OCI-M2 (cell line): ENCODE results near the gene PPM1G.
"Not testable (repeated sequence)": the region's sequence is repeated elsewhere in the genome, so short reads cannot be mapped to it uniquely, and the experiment has no call there.

ENCODE experiments used
- DNase-seq: peaks from one replicate; lab custom pipeline; 2025; ENCODE audit not compliant: unreplicated experiment; lab: John Stamatoyannopoulos, UW

The PPM1G gene

DNA sequence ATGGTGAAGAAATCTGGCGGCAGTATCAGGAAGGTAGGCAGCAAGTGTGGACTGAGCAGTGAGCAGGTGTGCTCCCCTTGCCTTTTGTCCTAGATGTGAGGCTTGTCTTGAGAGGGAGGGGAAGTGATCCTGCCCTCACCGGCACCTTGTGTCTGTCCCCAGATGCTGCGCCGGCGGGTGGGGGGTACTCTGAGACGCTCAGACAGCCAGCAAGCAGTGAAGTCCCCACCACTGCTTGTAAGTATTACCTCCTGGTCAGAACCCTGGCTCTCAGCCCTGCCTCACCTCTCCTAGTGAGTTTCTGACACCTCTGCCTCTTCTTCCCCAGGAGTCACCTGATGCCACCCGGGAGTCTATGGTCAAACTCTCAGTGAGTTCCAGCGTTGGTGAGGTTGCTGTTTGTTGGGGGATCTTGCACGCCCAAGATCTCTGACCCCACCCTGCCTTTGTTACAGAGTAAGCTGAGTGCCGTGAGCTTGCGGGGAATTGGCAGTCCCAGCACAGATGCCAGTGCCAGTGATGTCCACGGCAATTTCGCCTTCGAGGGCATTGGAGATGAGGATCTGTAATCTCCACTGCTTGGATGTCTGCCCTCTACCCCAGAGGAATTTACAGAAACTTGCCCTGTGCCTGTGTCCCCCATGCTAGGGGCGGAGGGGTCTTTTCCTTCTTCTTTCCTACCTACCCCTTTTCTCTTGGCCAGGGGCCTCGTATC lies 33.1 kb downstream of the PPM1G start:
- DNase-seq, result no peak

GRCh38 chr2:27375513-27376099 lies 33.8 kb downstream of the PPM1G start:
- DNase-seq, result no peak

GRCh38 chr2:27373567-27373966 lies 35.8 kb downstream of the PPM1G start:
- DNase-seq, result no peak

DNA sequence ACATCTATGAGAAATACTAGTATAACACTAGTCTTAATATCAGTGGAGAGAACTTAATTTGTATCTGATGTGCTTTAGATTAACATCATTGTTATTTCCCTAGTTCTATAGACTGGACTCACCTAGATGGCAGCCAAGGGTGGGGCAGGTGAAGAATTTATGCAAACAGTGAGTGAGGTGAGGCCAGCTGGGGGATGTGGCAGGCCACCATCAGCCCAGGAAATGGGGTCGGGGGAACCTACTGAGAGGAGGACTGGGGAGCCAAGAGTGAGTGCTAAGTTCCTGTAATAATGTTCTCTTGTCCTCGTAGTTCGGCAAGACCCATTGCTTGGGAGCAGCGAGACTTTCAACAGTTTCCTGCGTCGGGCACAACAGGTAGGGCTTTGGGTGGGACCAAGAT lies 36.5 kb downstream of the PPM1G start:
- no peak for DNase-seq

DNA sequence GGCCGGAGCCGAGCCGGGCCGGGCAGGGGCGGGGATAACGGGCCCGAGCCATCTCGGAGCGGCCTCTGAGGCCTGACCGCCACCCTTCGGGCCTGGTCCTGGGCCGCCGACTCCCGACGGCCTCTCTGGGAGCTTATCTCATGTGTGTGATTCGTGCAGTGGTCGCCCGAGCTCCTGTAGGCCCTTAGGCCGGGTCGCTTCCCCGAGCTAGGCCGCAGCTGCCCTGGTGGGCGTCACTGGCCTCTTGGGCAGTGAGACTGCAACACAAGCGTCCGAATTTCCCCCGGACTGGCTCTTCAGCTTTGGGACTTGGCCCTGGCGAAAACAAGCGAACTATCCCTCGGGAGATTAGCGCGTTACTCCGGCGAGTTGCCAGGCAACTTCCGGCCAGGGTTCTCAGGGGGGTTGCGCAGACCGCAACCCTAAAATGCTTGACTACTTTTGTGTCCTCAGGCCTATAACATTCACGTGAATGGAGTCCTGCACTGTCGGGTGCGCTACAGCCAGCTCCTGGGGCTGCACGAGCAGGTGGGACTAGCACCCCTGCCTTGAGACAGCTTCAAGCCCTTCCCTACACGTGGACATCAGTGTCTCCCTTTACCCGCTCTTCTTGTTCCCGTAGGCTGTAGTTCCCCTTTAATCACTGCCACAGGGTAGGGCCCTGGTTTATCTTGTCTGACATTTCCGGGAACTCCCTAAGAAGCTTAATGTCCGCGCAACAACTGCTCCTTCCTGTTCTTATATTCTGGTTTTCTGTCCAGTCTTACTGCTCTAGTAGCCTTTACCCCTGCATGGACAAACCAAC lies 38.4 kb downstream of the PPM1G start:
- DNase-seq, result no peak

DNA sequence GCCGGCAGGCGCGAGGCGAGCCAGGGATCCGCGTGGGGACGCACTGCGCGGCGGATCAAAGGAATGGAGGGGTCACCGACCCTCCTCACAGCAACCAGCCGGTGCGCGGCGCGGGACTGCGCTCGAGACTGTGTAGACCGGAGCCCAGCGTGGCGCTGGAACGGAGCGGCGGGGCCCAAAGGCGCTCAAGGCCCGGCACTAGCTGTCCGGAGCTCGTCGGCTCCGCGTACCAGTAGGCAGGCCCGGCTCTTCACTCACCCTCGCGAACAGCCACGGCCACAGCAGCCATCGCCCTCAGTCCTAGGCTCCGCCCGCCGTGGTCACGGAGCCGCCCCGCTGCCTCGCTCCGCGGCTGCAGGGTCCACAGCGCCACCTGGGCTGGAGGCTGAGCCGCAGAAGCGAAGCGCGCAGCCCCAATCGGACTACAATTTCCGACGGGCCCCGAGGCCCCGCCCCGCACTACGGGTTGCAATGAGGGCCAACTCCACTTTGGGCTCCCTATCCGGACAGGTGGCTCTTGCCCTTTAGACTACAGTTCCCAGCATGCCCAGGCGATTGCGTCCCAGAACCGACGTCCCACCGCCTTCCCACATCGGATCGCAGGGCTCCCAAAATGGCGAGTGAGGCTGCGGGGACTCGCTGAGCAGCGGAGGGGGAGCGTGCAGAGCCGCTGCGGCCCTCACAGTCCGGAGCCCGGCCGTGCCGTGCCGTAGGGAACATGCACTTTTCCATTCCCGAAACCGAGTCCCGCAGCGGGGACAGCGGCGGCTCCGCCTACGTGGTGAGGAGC lies 39.2 kb downstream of the PPM1G start, which contains the start of the genes EIF2B4 and SNX17:
TSS of gene EIF2B4 (minus strand) at position 313 of the 790 bp plus-strand sequence. CDS start at position 289, 24 bp downstream.
TSS of gene SNX17 (plus strand) at position 591 of the 790 bp plus-strand sequence. CDS start at position 719, 128 bp downstream.
- DNase-seq, result peak; percentile 85

DNA sequence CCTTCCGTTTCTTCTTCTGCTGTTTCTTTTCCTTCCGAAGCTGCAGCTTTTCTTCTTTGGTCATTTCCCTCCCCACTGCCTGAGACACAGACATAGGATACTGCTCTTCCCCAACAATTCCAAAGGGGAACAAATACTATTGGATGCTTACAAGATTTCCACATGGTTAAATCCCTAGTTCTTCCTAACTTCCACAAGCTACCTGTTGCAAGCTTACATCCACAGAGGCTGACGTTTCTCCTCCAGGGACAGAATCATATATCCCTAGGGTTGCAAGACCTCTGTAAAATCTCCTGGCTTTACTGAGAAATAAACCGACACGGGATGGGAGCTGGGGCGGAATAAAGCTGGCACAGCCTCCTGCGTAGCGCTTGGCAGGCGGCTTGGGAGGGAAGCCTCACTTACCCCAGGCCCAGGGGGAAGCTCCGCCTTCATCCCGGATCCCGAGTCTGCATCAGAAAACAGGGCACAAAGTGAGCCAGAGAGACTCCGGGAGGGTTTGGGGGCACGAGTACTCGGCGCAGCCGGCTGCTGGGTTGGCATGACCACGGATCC lies 39.8 kb downstream of the PPM1G start:
- no peak for DNase-seq

DNA sequence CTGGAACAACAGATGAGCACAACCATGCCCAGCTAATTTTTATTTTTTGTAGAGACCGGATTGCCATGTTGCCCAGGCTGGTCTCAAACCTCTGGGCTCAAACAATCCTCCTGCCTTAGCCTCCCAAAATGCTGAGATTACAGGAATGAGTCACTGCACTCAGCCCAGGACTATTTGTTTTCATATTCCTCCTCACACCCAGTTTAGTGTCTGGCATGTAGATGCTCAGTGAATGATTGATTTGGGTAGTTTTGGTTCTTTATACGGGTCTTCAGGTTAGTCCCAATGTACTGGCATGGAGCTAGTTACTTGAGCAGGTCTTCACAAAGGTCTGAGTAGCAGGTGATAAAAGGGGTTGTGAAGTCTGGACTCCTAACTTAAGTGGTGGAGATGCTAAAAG lies 45.5 kb downstream of the PPM1G start:
- no peak for DNase-seq

GRCh38 chr2:27362678-27363420 lies 46.5 kb downstream of the PPM1G start:
- no peak for DNase-seq

DNA sequence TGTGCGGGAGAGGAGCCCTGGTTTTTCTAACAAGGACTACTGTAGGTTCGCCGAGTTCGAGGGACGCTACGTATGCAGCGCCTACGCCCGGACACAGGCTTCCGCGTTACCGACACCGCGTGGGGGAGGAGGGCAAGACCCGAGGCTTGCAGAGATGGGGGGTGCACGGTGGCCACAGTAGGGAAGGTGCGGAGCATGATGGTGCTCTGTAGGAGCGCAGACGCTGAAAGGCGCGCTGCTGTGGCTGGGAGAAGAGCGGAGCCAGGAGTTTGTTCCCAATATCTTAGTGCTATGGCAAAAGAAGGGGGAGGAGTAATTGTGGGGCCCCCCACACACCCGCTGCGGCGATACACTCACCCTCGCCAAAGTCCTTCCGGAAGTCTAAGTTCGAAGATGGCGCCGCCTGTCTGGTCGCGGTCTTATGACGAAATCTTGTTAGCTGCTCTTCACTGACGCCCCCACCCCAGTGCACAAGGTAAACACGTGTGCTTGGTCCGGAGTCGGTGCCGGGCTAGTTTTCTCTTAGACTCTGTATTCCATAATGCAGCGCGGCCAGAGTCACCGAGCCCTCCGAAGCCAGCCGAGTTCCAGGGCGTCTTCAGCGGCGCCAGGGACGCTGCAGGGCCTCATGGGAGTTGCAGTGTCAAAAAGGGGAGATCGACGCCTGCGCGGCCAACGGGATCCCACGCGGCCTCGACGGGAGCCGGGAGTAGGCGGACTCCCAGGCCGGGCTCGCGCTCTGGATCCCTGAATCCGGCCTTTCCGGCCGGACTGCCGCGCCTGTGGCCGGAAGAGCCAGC lies 52.8 kb downstream of the PPM1G start, which contains the start of gene GTF3C2:
TSS of gene GTF3C2 (minus strand) at position 383 of the 800 bp plus-strand sequence. CDS start 13,210 bp downstream, outside the sequence.
- DNase-seq, result peak; percentile 82

- DNase-seq, result no peak
These were observed 53.4 kb downstream of the PPM1G start for GRCh38 chr2:27356056-27356381.

- no peak for DNase-seq
These were observed 54.8 kb downstream of the PPM1G start for GRCh38 chr2:27354597-27354927.

DNA sequence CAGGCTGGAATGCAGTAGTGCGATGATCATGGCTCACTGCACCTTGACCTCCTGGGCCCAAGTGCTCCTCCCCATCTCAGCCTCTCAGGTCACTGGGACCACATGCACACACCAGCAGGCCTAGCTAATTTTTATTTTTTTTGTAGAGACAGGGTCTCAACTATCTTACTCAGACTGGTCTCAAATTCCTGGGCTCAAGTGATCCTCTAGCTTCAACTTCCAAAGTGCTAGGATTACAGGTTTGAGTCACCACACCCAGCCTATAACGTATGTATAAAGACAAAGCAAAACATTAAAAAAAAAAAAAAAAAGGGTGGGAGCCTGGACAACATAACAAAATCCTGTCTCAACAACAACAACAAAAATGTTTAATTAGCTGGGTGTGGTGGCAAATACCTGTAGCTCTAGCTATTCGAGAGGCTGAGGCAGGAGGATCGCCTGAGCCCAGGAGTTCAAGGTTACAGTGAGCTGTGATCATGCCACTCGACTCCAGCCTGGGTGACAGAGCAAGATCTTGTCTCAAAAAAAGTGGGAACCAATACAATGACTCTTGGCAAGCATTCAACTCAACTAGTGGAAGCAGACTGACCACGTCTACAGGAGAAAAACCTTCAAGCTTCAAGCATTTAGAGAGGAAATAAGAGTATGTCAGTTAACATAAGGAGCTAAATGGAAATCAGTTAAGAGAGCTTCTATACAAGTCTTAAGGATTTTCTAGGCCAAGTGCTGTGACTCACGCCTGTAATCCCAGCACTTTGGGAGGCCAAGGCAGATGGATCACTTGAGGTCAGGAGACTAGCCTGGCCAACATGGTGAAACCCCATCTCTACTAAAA lies 55.4 kb downstream of the PPM1G start:
- no peak for DNase-seq

DNA sequence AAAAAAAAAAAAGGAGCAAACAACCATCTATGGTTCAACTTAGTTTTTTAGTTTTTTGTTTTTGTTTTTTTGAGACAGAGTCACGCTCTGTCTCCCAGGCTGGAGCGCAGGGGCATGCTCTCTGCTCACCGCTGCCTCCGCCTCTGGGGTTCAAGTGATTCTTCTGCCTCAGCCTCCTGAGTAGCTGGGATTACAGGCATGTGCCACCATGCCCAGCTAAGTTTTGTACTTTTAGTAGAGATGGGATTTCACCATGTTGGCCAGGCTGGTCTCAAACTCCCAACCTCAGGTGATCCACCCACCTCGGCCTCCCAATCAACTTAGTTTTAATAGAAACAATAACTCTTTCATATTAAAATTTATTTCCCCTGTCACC lies 56.0 kb downstream of the PPM1G start:
- not testable (repeated sequence) for DNase-seq

DNA sequence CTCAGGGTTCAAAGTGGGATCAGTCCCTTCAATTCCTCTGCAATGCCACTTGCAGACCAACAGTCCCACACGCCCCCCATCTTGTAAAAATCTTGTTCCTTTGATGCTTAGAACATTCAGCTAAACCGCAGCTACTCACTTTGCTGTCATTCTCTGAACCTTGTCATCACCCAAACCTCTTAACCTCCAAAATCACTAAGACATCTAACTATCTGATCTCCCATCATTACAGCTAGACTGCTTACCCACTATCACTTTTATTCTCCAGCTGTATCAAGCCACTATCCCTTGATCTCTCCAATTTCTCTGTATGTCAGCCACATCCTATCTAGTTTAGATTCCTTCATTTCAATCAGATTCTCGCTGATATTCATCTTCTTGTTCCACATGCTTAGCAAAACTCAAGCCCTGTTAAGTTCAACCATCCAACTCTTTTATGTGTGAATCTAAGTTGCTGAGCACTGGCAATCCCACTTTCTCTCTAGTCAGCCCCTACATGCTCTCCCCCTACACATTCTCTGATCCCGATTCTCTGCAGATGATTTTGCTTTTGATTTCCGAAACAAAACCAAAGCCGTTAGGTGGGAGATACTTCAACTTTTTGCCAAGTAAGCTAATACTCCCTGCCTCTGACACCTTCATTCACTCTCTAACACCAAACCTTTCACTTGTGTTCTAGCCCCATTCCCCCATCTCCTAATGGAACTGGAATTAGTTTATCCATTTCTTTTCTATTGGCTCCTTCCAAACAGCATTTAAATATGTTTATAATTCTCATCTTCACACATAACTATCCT lies 57.4 kb downstream of the PPM1G start:
- DNase-seq, result no peak

GRCh38 chr2:27350106-27350693 lies 59.2 kb downstream of the PPM1G start:
- no peak for DNase-seq

DNA sequence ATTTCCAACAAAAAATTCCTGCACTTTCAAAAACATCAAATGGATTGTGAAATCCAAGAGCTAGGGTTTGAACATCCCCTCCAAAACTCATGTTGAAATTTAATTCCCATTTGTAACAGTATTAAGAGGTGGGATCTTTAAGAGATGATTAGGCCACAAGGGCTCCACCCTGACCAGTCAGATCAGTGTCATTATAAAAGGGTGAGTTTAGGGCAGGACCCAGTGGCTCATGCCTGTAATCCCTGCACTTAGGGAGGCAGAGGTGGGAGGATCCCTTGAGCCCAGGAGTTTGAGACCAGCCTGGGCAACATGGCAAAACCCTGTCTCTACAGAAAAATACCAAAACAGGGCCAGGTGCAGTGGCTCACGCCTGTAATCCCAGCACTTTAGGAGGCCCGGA lies 61.8 kb downstream of the PPM1G start:
- DNase-seq, result no peak
